Activated CD8-positive, alpha-beta memory T cell treated with anti-CD3 and anti-CD28 coated beads, Interleukin-2, amount 50 U/mL, for 1 hour (primary cell): ENCODE data around the gene PARD3B.

ENCODE experiments used
- DNase-seq: peaks from one replicate; pipeline ENCODE4 v3.0.0-alpha.2; 2020; ENCODE audit errors: extremely low read depth

The PARD3B gene

DNA sequence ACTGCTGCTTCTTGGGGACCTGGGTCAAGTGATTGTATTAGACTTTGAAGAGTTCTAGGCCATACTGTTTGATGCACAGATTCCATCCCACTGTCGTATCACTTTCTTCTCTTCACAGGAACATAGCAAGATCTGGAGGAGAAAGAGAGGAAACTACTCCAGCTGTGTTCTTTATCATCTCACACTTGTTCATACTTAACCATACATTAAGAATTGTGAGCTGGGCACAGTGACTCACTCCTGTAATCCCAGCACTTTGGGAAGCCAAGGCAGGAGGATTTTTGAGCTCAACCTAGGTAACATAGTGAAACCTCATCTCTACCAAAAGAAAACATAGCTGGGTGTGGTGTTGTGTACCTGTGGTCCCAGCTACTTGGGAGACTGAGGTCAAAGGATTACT, 111.7 kb downstream of the PARD3B start:
- no peak for DNase-seq

- no peak for DNase-seq
Measured at GRCh38 chr2:204662956-204663355, 117.7 kb downstream of the PARD3B start.

GRCh38 chr2:204663816-204664425, 118.6 kb downstream of the PARD3B start:
- DNase-seq = no peak

DNA sequence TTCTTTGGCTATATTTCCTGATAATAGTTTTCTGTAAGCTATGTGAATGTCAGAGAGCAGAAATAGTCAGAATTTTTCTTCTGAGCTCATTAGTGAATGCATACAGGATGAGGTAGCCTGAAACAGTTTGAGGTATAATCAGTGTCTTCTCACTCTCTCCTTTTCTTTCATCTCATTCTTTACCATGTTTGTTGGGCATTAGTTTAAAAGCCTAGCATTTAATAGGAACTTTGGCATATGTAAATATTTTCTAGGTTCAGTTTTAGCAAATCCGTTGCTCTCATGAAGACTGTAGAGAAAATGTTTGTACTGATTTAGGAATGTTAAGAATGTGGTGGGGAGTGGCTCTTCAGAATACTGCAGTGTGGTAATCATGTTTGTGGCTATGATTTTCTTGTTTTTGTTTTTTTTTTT, 119.4 kb downstream of the PARD3B start:
- no peak for DNase-seq

DNA sequence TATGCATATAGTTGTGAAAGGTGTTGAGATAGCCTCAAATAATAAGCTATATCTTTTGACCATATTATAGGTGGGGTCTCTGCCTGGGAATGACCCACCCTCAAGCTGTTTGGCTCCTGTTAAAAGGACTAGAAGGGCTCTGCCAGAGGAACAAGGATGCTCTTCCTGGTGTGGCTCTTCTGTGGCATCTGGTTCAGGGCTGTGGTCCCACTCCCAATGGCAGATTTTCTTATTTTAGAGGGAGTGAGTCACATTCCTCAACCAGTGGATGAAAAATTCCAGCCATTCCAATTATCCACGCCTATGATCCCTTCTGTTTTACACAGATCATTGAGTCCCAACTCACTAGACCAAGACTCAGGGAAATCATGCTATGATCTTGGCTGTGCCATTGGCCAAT, 119.9 kb downstream of the PARD3B start:
- DNase-seq = no peak

- DNase-seq = no peak
Measured at GRCh38 chr2:204665771-204666170, 120.5 kb downstream of the PARD3B start.

GRCh38 chr2:204667990-204668389, 122.7 kb downstream of the PARD3B start:
- DNase-seq = no peak

DNA sequence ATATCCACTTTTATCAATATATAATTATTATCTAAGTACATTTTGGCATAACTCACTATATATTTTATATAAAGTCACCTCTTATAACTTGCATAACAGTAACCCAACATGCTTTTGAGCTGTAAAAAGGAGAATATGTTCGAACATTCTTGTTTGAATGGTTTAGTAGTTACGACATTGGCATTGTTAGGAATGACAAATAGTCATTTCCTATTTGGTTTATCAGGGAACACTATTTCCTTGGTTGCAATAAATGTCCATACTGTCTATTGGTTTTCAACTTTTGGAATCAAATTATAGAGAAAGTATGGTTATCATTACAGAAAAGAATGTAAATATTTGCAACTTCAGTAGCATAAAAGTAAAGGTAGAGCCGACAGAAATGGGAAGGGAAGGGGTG, 124.1 kb downstream of the PARD3B start:
- DNase-seq = no peak

DNA sequence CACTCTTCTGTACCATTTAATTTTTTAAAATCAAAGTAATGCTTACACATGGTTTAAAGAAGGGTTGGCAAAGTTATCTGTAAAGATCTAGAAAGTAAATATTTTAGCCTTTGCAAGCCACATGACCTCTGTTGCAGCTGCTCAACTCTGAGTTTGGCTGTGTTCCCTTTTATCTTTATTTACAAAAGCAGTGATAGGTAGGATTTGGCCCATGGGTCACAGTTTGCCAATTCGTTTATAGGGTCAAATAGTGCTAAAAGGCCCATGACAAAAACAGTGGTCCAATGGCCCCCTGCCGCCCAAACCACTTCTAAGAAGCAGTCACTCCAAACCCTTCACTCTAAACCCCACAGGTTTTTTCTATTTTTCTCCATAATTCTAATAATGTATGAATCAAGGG, 124.8 kb downstream of the PARD3B start:
- DNase-seq = no peak

DNA sequence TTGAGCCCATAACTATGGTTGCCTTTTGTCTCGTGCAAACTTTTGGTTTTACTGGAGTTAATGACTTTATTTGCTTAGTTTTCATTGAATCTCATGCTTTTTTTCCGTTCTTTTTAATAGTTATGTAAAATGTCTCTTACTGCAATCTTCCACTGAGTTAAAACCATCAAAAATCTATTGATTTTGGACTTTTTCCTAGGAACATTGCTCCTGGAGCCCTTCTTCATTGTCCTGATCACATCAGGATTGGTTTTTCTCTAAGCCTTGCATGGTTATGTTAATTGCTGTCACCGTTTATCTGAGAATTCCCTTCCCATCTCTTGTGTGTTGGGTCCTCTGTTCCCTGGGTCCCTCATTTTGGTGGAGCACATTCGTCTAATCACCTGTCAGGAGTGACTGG, 125.5 kb downstream of the PARD3B start:
- no peak for DNase-seq

GRCh38 chr2:204672772-204673171, 127.5 kb downstream of the PARD3B start:
- no peak for DNase-seq

- DNase-seq = no peak
Measured at GRCh38 chr2:204673877-204674276, 128.6 kb downstream of the PARD3B start.

DNA sequence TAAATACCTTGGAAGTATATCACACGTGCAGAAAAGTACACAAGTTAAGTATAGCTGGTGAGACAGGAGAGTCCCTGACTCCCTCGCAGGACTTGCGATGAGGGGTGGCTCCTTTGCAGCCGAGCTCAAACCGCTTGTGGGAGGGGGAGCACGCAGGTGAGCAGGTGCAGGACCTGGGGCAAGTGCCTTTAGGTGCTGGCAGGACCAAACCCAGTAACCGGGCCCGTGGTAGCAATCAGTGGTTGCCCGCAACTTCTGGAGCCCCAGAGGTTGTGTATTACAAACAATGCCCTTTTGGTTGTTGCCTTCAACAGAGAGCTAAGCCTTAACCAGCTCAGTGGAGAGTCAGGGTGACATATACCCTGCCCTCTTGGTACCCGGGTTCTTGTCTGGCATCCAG, 132.8 kb downstream of the PARD3B start:
- no peak for DNase-seq

- no peak for DNase-seq
Measured at GRCh38 chr2:204680576-204680975, 135.3 kb downstream of the PARD3B start.

DNA sequence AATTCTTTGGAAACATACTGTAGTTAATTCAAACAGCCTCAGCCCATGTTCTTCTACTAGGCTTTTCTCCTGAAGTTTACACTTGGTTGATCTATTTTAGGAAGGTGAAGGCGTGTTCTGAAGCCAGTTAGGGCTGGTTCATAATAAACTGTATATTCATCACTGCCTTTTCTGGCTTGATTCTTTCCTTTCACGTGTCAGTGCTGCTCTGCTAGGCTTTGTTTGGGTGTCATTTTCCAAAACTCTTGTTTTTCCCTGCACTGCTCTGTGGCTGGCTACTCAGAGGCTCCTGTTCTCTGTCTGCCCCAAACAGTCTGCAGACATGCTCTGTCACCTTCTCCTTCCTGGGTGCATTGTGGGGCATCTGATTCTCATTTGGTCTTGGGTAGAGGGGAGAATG, 136.1 kb downstream of the PARD3B start:
- no peak for DNase-seq

- no peak for DNase-seq
Measured at GRCh38 chr2:204683384-204683783, 138.1 kb downstream of the PARD3B start.

DNA sequence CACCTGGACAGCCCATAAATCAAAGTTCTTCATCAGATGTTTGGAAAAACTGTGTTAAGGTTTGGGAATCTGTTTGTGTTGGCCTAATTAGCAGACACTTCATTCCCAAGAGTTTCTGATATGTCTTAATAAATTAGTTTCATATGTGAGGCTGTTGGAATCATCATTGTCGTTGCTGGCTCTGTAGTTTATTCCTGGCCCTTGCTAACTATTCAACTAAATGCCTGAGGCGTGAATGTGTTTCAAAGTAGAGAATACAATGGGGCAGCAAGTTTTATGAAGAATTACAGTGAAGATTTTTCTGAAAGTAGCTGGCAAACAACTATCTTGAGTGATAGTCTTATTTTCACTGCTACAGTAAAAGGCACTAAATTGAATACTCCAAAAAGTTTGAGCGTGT, 141.1 kb downstream of the PARD3B start:
- DNase-seq = no peak

DNA sequence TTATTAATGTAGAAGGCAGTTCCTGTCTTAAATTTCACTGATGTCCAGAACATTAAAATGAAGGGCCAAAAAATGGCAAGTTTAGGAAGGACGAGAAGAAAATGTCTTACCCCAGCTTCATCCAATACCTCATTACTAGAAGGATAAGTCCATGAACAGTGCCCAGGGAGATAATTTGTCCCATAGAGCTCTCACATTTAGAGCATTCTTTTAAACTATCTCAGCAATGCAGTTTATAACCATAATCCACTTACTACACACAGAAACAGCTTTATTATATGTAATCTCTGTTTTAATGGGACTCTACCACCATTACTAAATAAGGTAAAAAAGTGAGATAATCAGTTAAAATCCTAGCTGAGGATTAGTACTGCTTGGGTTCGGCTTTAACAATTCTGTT, 142.5 kb downstream of the PARD3B start:
- DNase-seq = no peak

DNA sequence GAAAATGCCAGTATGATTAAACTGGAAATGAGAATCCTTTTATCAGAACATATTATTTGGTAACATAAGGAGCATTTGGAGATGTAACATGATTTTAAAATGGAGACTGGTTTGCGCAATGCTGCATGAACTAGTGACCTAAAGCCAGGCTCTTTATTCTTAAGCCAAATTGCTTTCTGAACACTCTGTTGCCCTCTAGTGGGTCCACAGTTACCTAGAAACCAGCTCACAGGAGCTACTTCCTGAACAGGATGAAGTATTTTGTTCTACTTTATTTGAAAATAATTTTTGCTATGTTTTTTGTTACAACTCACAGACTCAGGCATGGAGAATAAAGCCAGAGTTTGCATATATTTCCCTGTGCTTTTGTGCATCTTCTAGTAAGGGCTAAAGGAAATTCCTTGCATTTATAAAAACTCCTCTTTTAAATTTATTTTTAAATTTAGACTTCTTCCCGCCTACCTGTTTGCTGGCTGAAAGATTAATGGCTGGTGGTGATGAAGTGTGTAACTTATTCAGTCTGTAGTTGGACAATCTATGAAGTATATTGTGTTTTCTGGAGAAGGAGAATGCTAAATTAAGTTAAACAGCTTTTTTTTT, 146.7 kb downstream of the PARD3B start:
- DNase-seq = no peak

DNA sequence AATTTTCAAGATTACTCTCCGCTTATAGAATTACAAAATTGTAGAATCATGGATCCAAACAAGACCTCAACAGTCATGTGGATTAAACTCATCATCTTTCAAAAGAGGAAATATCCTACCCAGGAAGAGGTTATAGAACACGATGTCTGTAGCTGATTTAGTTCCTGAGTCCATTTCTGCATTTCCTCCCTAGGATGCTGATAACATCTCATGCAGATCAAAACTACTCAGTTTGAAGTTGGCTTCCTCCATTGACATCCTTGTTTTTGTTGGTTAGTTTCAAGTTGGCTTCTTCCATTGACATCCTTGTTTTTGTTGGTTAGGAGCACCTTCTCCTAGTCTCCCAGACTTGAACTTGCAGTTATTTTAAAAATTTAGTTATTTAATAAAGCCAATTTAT, 147.5 kb downstream of the PARD3B start:
- DNase-seq = no peak

GRCh38 chr2:204693262-204693661, 148.0 kb downstream of the PARD3B start:
- no peak for DNase-seq

DNA sequence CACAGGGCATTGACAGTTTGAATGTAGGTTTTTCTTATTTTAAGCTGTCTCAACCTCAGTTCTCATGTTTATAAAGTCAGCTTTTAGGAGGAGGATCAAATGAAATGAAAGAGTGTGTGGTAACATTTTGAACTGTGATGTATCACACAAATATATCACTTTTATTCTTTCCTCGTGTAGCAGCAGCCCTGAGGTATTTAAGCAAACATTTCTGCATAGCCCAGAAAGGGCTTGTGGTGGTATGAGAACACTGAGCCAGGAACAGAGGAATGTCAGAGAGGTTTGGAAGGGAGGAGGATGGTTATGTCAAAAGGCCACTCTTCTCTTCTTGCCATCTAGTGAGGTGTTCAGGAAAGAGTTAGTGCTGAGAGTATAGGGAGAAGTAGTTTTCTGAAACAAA, 150.2 kb downstream of the PARD3B start:
- no peak for DNase-seq

DNA sequence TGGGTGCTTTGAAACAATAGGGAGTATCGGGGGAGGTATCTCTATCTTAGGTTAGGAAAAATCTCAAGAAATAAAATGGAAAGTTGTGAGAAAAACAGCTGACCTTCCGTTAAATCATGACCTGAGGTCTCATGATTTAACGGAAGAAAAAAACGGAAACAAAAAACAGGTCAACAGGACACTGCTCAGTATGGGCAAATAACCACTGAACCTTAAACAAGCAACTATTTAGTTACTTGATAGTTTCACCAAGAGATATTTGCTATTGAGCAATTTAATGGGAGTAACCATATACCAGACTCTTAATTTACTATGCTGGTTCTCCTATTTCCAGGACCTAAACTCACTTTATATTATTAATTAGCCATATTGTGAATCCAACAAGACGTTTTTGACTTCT, 150.8 kb downstream of the PARD3B start:
- no peak for DNase-seq
